Panc1 (cell line): ENCODE measurements around the gene ADAM10. TPM values are rescaled to one million over a fixed set of nuclear protein-coding genes. Genes with fewer than 3 reads are reported as not detected.

Experiments used
- ATAC-seq: fragments of 200-7000 bp; cut with Tn5 transposase; 2 replicates; pipeline ENCODE4 v1.9.1; 2020; ENCODE audit warnings: mild to moderate bottlenecking, moderate library complexity
- BruUV-seq: library from RNA; stranded (reverse); fragments of 400-500 nt; replicated peaks from 2 replicates; lab custom pipeline; 2021; lab: Mats Ljungman, UMichigan
- CTCF ChIA-PET: fragments of 300-600 bp; sonication (Branson Sonifier 250); formaldehyde crosslinking; loops from one replicate; lab custom pipeline; 2022; ENCODE audit warnings: antibody characterized with exemption; lab: Charles Lee
- POLR2A ChIA-PET: fragments of 300-600 bp; sonication (Branson Sonifier 250); formaldehyde crosslinking; loops from one replicate; lab custom pipeline; 2022; ENCODE audit warnings: antibody characterized with exemption; lab: Charles Lee
- DNase-seq: peaks from one replicate; pipeline ENCODE4 v3.0.0-alpha.2; 2010; ENCODE audit warnings: low read depth, low spot score
- H3K27ac ChIP-seq: 2 replicates; pipeline ENCODE4 v1.5.1; 2011; ENCODE audit warnings: mild to moderate bottlenecking, low read length, inconsistent platforms
- H3K27me3 ChIP-seq: fragments of 200-500 bp; sonication (Bioruptor generic); 2 replicates; pipeline ENCODE4 v1.6.0; 2014; ENCODE audit warnings: low read length, inconsistent platforms; ENCODE audit not compliant: control insufficient read depth, insufficient read depth
- H3K36me3 ChIP-seq: fragments of 200-500 bp; sonication (Bioruptor generic); 2 replicates; pipeline ENCODE4 v1.5.1; 2014; ENCODE audit warnings: inconsistent platforms, mild to moderate bottlenecking, low read length, moderate library complexity; ENCODE audit not compliant: control insufficient read depth, insufficient read depth
- H3K4me1 ChIP-seq: 2 replicates; pipeline ENCODE4 v1.5.1; 2011; ENCODE audit warnings: inconsistent platforms, mild to moderate bottlenecking, low read length, moderate library complexity; ENCODE audit not compliant: control insufficient read depth, insufficient read depth
- H3K4me3 ChIP-seq, 2 experiments: 2 replicates each; pipeline ENCODE4 v1.5.1; 2011 to 2012; ENCODE audit warnings: low read depth in 2 of 2, low read length in 2 of 2, mild to moderate bottlenecking in 2 of 2, inconsistent platforms in 1 of 2, moderate library complexity in 1 of 2
- H3K9me3 ChIP-seq: fragments of 200-500 bp; sonication (Bioruptor generic); 2 replicates; pipeline ENCODE4 v1.5.1; 2014; ENCODE audit warnings: low read depth, mild to moderate bottlenecking, inconsistent platforms, low read length, moderate library complexity; ENCODE audit not compliant: control insufficient read depth, insufficient read depth
- POLR2AphosphoS5 ChIP-seq: IDR thresholded peaks from 2 replicates; pipeline ENCODE4 v1.6.1; 2012; ENCODE audit warnings: mild to moderate bottlenecking, low read depth, low read length, moderate library complexity
- SIN3A ChIP-seq: IDR thresholded peaks from 2 replicates; pipeline ENCODE4 v1.6.1; 2012; ENCODE audit warnings: low read depth, mild to moderate bottlenecking, low read length, moderate library complexity, borderline replicate concordance; ENCODE audit not compliant: insufficient read depth
- TCF7L2 ChIP-seq: IDR thresholded peaks from 2 replicates; pipeline ENCODE4 v1.6.1; 2011; ENCODE audit warnings: mild to moderate bottlenecking, low read depth, low read length, inconsistent platforms
- in situ Hi-C: cut with HindIII; loops from 2 replicates; pipeline ENCODE4 v1.10.0; 2016; ENCODE audit warnings: low sequenced_read_pairs, low pct_unique_long_range_greater_than_20kb
- intact Hi-C: fragments of 100-400 bp; cut with micrococcal nuclease; formaldehyde crosslinking; loops from one replicate; pipeline ENCODE4 v1.10.0; 2022; ENCODE audit not compliant: unreplicated experiment
- total RNA-seq: library from RNA; stranded (reverse); gene quantifications from one replicate; pipeline ENCODE4 v1.2.1, GENCODE V29; 2021; ENCODE audit not compliant: unreplicated experiment
- TF ChIP-seq, protein P1 (sequence below), 2 experiments: IDR thresholded peaks; 2 replicates each; pipeline ENCODE4 v1.6.1; 2011 to 2012; ENCODE audit warnings: low read depth in 2 of 2, control low read depth in 1 of 2, low read length in 1 of 2, mild to moderate bottlenecking in 1 of 2, moderate library complexity in 1 of 2; ENCODE audit not compliant: insufficient read depth in 1 of 2
- TF ChIP-seq, protein P2 (sequence below): fragments of 450-650 bp; IDR thresholded peaks from 2 replicates; pipeline ENCODE4 v1.5.1; 2017; ENCODE audit warnings: mild to moderate bottlenecking

Gene ADAM10
- total RNA-seq, 1 experiment from 2014 or later = 176 TPM

- CTCF ChIA-PET = no interaction called here
- BruUV-seq = no TSS peak
- H3K27ac ChIP-seq = no peak overlapping the region
Observed at GRCh38 chr15:58594898-58595297, 154.6 kb downstream of the ADAM10 start.

DNA sequence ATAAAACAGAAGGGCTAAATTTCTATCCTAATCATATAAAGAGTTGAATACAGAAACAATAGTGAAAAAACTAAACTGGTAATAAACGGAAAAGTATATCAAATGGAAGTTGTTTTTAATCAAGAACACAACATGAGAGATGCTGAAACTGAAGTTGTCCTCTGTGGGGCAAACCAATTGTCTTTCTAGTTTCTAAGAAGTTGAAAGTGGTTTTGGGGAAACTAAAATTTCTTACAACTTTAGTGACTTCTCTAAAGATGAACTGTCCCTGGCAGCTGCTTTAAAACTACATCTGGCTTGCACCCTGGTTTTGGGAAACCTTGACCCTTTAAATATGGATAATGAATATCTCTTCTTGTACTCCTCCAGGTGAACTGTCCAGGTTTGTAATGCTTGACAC, 155.6 kb downstream of the ADAM10 start:
- H3K27me3 ChIP-seq = no peaks in the 10 kb centered on the region
- H3K27ac ChIP-seq = no peak overlapping the region
- intact Hi-C loops (no loop called here), in situ Hi-C loops (no loop called here)
- H3K36me3 ChIP-seq = peaks cover 8% of the 10 kb centered on the region; the same call in 1 of the 2 replicates
- BruUV-seq = no TSS peak
- CTCF ChIA-PET = no interaction called here
- no peaks in the 10 kb centered on the region for H3K9me3 ChIP-seq
- DNase-seq (no peak), ATAC-seq (no peak)
- TF ChIP-seq, protein P1, sequence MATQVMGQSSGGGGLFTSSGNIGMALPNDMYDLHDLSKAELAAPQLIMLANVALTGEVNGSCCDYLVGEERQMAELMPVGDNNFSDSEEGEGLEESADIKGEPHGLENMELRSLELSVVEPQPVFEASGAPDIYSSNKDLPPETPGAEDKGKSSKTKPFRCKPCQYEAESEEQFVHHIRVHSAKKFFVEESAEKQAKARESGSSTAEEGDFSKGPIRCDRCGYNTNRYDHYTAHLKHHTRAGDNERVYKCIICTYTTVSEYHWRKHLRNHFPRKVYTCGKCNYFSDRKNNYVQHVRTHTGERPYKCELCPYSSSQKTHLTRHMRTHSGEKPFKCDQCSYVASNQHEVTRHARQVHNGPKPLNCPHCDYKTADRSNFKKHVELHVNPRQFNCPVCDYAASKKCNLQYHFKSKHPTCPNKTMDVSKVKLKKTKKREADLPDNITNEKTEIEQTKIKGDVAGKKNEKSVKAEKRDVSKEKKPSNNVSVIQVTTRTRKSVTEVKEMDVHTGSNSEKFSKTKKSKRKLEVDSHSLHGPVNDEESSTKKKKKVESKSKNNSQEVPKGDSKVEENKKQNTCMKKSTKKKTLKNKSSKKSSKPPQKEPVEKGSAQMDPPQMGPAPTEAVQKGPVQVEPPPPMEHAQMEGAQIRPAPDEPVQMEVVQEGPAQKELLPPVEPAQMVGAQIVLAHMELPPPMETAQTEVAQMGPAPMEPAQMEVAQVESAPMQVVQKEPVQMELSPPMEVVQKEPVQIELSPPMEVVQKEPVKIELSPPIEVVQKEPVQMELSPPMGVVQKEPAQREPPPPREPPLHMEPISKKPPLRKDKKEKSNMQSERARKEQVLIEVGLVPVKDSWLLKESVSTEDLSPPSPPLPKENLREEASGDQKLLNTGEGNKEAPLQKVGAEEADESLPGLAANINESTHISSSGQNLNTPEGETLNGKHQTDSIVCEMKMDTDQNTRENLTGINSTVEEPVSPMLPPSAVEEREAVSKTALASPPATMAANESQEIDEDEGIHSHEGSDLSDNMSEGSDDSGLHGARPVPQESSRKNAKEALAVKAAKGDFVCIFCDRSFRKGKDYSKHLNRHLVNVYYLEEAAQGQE (IDR thresholded peaks at IDR 0.05; ENCODE audit: insufficient read depth in 1 of 2, low read depth in 2 of 2, low read length in 1 of 2) = no peak
- TF ChIP-seq, protein P2, sequence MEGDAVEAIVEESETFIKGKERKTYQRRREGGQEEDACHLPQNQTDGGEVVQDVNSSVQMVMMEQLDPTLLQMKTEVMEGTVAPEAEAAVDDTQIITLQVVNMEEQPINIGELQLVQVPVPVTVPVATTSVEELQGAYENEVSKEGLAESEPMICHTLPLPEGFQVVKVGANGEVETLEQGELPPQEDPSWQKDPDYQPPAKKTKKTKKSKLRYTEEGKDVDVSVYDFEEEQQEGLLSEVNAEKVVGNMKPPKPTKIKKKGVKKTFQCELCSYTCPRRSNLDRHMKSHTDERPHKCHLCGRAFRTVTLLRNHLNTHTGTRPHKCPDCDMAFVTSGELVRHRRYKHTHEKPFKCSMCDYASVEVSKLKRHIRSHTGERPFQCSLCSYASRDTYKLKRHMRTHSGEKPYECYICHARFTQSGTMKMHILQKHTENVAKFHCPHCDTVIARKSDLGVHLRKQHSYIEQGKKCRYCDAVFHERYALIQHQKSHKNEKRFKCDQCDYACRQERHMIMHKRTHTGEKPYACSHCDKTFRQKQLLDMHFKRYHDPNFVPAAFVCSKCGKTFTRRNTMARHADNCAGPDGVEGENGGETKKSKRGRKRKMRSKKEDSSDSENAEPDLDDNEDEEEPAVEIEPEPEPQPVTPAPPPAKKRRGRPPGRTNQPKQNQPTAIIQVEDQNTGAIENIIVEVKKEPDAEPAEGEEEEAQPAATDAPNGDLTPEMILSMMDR = no peak
- TF ChIP-seq POLR2AphosphoS5 (no peak), SIN3A (no peak), TCF7L2 (no peak)
- H3K4me3 ChIP-seq = no peak overlapping the region
- POLR2A ChIA-PET = no interaction called here
- 0 out of 2 replicates have a peak, but pooled peaks cover 3% of the 10 kb centered on the region for H3K4me1 ChIP-seq

More at GRCh38 chr15:58594898-58595297, 154.6 kb downstream of the ADAM10 start:
- in situ Hi-C loops = no loop called here
- DNase-seq (no peak), ATAC-seq (no peak)
- Histone ChIP-seq H3K27me3 (no peaks in the 10 kb centered on the region), H3K9me3 (no peaks in the 10 kb centered on the region), H3K4me1 (0 out of 2 replicates have a peak, but pooled peaks cover 3% of the 10 kb centered on the region), H3K36me3 (peaks cover 8% of the 10 kb centered on the region; the same call in 1 of the 2 replicates), H3K4me3 (no peak overlapping the region)
- intact Hi-C loops = no loop called here
- POLR2A ChIA-PET = no interaction called here
- TF ChIP-seq, protein P1 (IDR thresholded peaks at IDR 0.05; ENCODE audit: insufficient read depth in 1 of 2, low read depth in 2 of 2, low read length in 1 of 2) = no peak
- TF ChIP-seq POLR2AphosphoS5 (no peak), TCF7L2 (no peak), SIN3A (no peak)
- TF ChIP-seq, protein P2 = no peak
